ENCODE data around the gene ATAD1. TPM values are rescaled to one million over a fixed set of nuclear protein-coding genes. Genes with fewer than 3 reads are reported as not detected.
A peak's percentile ranks its signal among the peaks of the same experiment; 100 is the strongest.

The ATAD1 gene
- total and polyA plus RNA-seq, 9 of the 15 experiments (the other 6 are each of a cell fraction or from before 2014, with no cell fraction given): 11.3 to 33.8 (median 27.3) TPM

GRCh38 chr10:87846023-87846422, 28.0 kb upstream of the ATAD1 start:
- H3K27me3 ChIP-seq (ENCODE audit: control insufficient read depth in 2 of 2, insufficient read depth in 2 of 2, low read length in 2 of 2): no peaks in the 10 kb centered on the region
- in situ Hi-C loops (cut with MboI) (no loop called here), intact Hi-C loops (cut with micrococcal nuclease) (no loop called here)
- H3K4me1 ChIP-seq (replicated peaks in 1 of 2; ENCODE audit: control insufficient read depth in 2 of 2, insufficient read depth in 2 of 2, low read length in 2 of 2): no peaks in the 10 kb centered on the region
- H3K36me3 ChIP-seq (ENCODE audit: control insufficient read depth, insufficient read depth, low read length): no peaks in the 10 kb centered on the region
- ChIA-PET POLR2A (interaction anchor here (0.6 kb wide), 1 partner anchor 224 kb away, joined by 3 read pairs; no protein-coding TSS in a partner anchor), CTCF (ENCODE audit: low intra/inter-chr PET ratio) (no interaction called here)
- H4K20me1 ChIP-seq (replicated peaks; ENCODE audit: control insufficient read depth, insufficient read depth, low read length): no peaks in the 10 kb centered on the region
- H3K79me2 ChIP-seq (ENCODE audit: control insufficient read depth, insufficient read depth, low read length): no peaks in the 10 kb centered on the region
- H3K9me1 ChIP-seq (ENCODE audit: control insufficient read depth, insufficient read depth, low read length): no peaks in the 10 kb centered on the region
- H3K4me2 ChIP-seq (ENCODE audit: insufficient read depth, low read length): no peak overlapping the region
- H3K4me3 ChIP-seq: no peak overlapping the region
- FAIRE-seq (no peak), ATAC-seq (no peak), DNase-seq (ENCODE audit: extremely low read depth in 1 of 4, low spot score in 3 of 4) (no peak)
- no TSS peak for BruUV-seq (replicated peaks)
- no peak overlapping the region for H2AFZ ChIP-seq (ENCODE audit: low read depth, low read length)
- no peaks in the 10 kb centered on the region for H3K9me3 ChIP-seq (replicated peaks; ENCODE audit: control insufficient read depth, insufficient read depth, low read depth, low read length)
- 11% methylated on average over 7 of the region's 7 CpGs for WGBS (ENCODE audit: insufficient coverage, low coverage, missing lambda C conversion rate)
- H3K9ac ChIP-seq (ENCODE audit: insufficient read depth in 1 of 2, low read depth in 2 of 2, low read length in 2 of 2): no peak overlapping the region
- TF ChIP-seq CLOCK (CRISPR knock-in tag; IDR thresholded peaks at IDR 0.05; ENCODE audit: borderline replicate concordance) (no peak), MECOM (CRISPR knock-in tag; IDR thresholded peaks at IDR 0.05) (peak; percentile 51; the same call in 1 of the 2 replicates)
- H3K27ac ChIP-seq (ENCODE audit: extremely low read depth, low read depth, low read length): no peak overlapping the region

GRCh38 chr10:87845624-87845998, 27.6 kb upstream of the ATAD1 start:
- H4K20me1 ChIP-seq (replicated peaks; ENCODE audit: control insufficient read depth, insufficient read depth, low read length): no peaks in the 10 kb centered on the region
- in situ Hi-C loops (cut with MboI): no loop called here
- FAIRE-seq (no peak), DNase-seq (ENCODE audit: extremely low read depth in 1 of 4, low spot score in 3 of 4) (no peak), ATAC-seq (no peak)
- H3K9me3 ChIP-seq (replicated peaks; ENCODE audit: control insufficient read depth, insufficient read depth, low read depth, low read length): no peaks in the 10 kb centered on the region
- no peaks in the 10 kb centered on the region for H3K27me3 ChIP-seq (ENCODE audit: control insufficient read depth in 2 of 2, insufficient read depth in 2 of 2, low read length in 2 of 2)
- ChIA-PET POLR2A (interaction anchor here (0.6 kb wide), 1 partner anchor 225 kb away, joined by 3 read pairs; no protein-coding TSS in a partner anchor), CTCF (ENCODE audit: low intra/inter-chr PET ratio) (no interaction called here)
- no peaks in the 10 kb centered on the region for H3K36me3 ChIP-seq (ENCODE audit: control insufficient read depth, insufficient read depth, low read length)
- H3K4me2 ChIP-seq (ENCODE audit: insufficient read depth, low read length): no peak overlapping the region
- intact Hi-C loops (cut with micrococcal nuclease): no loop called here
- no peaks in the 10 kb centered on the region for H3K9me1 ChIP-seq (ENCODE audit: control insufficient read depth, insufficient read depth, low read length)
- H3K27ac ChIP-seq (ENCODE audit: extremely low read depth, low read depth, low read length): no peak overlapping the region
- H2AFZ ChIP-seq (ENCODE audit: low read depth, low read length): no peak overlapping the region
- no TSS peak for BruUV-seq (replicated peaks)
- H3K4me3 ChIP-seq: no peak overlapping the region
- no peak for TF ChIP-seq HNRNPH1 (optimal IDR thresholded peaks at IDR 0.05; ENCODE audit: low read depth, low read length)
- 0 out of 2 replicates have a peak, but pooled peaks have one; percentile 28 for TF ChIP-seq FOSL1 (tag; conservative IDR thresholded peaks at IDR 0.05)
- no peaks in the 10 kb centered on the region for H3K79me2 ChIP-seq (ENCODE audit: control insufficient read depth, insufficient read depth, low read length)
- 27% methylated on average over 3 of the region's 3 CpGs for WGBS (ENCODE audit: insufficient coverage, low coverage, missing lambda C conversion rate)
- no peak overlapping the region for H3K9ac ChIP-seq (ENCODE audit: insufficient read depth in 1 of 2, low read depth in 2 of 2, low read length in 2 of 2)
- H3K4me1 ChIP-seq (replicated peaks in 1 of 2; ENCODE audit: control insufficient read depth in 2 of 2, insufficient read depth in 2 of 2, low read length in 2 of 2): no peaks in the 10 kb centered on the region
